HG02642 (cell line): ENCODE measurements around the gene CCR8.
"Not testable (repeated sequence)": the region's sequence is repeated elsewhere in the genome, so short reads cannot be mapped to it uniquely, and the experiment has no call there.

ENCODE experiments used
- ATAC-seq: cut with Tn5 transposase; IDR thresholded peaks from one replicate; pipeline ENCODE4 v1.9.1; 2021; ENCODE audit warnings: mild to moderate bottlenecking; ENCODE audit not compliant: unreplicated experiment, poor library complexity

The CCR8 gene

DNA sequence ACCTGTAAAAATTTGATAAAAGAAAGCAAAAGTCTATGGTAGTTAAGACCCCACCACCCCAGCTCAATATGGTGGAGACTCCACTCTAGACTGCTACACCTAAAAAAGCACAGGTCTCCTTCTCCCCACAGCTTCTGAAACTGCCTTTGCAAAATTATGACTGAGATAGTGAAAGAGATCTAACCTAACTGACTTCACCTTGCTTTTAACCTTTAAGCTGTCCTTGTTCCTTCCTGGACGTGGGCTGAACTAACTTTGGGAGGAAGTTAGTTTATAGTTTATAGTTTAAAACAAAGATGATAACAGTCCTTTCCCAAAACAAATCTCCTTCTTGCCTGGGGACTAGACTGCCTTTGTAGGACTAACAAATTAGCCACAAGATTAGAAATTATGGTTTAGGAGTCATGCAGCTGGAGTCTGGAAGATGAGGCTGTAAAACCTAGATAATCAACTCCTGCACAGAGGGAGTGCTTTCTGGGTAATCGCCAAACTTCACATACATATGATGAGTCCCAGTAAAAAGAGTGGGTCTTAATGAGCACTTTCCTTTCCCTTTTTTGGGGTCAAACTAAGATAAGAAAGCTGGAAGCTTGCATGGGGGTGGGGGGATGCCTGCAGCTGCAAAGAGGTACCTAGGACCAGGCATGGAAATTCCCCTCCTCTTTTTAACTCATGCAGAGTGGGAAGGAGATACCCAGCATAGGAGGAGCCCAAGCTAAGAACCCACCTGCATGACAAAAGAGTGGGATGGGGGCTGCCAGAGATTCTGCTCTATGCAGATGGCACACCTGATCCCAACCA is 17.5 kb downstream of the CCR8 start:
- peak; percentile 79 for ATAC-seq

DNA sequence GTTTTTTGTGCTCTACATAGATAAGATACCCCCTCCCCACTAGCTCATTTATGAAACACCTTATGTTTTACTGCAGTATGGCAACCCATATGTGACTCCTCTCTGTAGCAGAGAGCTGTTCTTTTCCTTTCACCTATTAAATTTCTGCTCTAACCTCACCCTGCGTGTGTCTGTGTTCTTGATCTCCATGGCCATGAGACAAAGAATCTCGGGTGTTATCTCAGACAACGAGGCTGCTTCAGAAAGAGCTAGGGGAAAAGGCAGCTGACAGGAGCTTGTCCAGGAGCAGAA is 18.0 kb downstream of the CCR8 start:
- peak; percentile 6 for ATAC-seq

DNA sequence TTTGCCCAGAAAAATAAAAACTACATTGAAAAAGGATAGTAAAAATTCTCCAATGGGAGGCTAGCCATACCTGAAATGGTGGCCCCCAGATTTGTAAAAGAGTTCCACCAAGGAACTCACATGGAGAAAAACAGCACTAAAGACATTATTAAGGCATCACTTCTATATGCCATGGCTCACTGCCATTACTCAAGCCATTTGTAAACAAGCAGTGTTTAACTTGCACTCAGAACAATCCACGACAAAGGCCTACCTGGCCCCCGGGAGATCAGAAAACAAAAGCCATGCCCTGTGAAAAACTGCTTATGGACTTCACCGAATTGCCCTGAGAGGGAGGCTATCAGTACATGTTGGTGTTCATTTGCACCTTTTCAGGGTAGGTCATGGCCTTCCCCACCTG is 19.6 kb downstream of the CCR8 start:
- no peak for ATAC-seq

DNA sequence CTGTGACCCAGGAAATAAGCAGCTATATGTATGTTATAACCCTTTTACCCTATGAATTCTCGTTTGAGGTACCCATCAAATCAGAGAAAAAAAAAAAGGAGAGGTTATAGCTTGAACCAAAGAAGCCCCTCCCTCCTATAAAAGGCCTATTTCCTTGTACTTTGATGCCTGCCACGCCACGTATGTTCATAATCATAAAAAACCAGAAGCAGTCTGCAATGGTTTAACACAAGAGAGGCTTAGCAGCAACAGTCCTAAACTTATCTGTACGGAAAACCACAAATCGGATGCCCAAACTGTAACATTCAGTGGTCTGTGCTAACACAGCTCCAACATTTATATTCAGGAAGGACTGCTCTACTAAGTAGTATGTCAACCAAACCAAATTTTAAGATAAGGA is 21.2 kb downstream of the CCR8 start:
- ATAC-seq = no peak

DNA sequence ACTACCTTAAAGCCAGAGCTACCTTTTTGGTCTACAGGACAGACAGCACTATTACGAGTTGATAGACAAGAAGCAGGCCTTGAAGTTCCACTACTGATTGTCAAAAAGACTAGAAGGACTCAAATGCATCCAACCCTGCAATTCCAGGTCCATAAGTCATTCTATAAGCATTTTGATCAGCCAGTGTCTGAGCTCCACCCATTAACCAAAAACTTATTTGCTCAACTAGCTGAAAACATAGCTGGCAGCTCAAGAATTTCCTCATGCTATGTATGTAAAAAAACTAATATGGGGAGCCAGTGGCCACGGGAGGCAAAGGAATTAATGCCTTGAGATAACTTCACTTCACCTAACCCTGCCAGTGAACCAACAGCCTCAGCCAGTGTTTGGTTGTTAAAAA is 21.6 kb downstream of the CCR8 start:
- not testable (repeated sequence) for ATAC-seq

DNA sequence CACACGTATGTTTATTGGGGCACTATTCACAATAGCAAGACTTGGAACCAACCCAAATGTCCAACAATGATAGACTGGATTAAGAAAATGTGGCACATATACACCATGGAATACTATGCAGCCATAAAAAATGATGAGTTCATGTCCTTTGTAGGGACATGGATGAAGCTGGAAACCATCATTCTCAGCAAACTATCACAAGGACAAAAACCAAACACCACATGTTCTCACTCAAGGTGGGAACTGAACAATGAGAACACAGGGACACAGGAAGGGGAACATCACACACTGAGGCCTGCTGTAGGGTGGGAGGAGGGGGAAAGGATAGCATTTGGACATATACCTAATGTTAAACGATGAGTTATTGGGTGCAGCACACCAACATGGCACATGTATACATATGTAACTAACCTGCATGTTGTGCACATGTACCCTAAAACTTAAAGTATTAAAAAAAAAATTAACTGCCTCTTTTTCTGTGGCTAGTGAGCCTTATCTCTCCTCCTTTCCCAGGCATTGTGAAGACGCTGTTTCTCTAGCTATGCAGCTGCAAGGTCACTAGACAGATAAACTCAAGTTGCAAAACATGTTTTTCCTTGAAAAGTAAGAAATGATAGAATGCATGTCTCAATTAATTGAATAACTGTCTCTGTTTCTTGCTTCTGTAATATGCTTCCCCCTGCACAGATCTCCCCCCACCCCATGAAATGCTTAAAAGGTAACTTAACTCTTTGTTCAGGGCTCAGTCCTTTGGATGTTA is 23.8 kb downstream of the CCR8 start:
- not testable (repeated sequence) for ATAC-seq

DNA sequence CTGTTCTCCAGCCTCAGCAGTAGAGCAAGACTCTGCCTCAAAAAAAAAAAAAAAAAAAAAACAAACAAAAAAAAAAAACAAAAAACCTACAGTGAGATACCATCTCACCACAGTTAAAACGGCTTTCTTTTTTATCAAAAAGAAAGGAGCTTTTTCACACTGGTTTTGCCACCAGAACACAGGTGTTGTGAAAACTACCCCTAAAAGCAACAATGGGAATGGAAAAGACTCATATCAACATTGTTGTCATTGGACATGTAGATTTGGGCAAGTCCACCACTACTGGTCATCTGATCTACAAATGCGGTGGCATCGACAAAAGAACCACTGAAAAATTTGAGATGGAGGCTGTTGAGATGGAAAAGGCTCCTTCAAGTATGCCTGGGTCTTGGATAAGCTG is 28.8 kb downstream of the CCR8 start:
- no peak for ATAC-seq

DNA sequence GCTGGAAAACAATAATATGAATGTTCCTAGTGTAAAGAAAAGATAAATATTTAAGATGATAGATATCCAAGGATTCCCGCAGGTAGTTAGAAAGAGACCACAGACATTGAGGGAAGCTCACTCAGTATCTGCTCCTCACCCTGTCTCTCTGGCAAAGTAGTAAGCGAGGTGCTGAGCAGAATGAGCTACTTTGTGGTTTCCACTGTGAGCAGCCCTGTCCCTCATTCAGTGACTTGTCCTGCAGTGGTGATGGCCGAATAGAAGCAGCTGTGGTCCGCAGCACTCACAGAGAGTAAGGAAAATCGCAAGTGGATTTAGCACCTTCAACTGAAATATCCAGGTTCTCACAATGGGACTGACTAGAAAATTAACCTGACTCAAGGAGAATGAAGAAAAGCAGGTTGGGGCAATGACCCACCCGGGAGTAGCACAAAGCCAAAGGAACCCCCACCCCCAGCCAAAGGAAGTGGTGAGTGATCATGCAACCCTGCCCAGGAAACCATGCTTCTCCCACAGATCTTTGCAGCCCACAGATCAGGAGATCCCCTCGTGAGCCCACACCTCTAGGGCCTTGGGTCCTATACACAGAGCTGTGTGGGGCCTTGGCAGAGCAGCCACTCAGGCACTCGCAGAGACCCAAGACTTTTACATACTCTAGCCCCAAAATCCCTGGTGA is 31.9 kb downstream of the CCR8 start:
- ATAC-seq = no peak

DNA sequence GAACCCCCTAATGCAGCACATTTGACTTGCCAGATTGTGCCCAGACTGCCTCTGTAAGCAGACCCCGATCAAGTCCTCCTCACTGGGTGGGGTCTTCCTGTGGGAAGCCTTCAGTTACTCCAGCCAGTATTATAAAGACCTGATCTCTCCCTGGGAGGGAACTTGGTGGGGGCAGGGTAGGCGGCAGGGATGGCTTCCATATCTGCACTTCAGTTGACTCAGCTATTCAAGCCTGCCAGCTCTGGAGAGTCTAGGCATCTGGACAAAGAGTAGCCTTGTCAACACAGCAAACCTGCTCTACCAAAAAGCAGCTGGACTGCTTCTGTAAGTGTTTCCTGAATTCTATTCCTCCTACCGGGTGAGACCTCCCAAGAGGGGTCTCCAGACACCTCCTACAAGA is 32.7 kb downstream of the CCR8 start:
- ATAC-seq = no peak

DNA sequence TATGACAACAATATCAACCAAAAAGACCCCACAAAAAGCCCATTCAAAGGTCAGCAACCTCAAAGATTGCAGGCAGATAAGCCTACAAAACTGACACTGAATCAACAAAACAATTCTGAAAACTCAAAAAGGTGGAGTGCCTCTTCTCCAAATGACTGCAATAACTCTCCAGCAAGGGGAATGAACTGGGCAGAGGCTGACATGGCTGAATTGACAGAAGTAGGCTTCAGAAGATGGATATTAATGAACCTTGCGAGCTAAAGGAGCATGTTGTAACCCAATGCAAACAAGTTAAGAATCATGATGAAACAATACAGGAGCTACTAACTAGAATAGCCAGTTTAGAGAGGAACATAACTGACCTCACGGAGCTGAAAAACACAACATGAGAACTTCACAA is 33.3 kb downstream of the CCR8 start:
- ATAC-seq = no peak

DNA sequence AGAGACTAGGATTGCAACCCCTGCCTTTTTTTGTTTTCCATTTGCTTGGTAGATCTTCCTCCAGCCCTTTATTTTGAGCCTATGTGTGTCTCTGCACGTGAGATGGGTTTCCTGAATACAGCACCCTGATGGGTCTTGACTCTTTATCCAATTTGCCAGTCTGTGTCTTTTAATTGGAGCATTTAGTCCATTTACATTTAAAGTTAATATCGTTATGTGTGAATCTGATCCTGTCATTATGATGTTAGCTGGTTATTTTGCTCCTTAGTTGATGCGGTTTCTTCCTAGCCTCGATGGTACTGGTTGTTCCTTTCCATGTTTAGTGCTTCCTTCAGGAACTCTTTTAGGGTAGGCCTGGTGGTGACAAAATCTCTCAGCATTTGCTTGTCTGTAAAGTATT is 40.9 kb downstream of the CCR8 start:
- ATAC-seq = not testable (repeated sequence)

DNA sequence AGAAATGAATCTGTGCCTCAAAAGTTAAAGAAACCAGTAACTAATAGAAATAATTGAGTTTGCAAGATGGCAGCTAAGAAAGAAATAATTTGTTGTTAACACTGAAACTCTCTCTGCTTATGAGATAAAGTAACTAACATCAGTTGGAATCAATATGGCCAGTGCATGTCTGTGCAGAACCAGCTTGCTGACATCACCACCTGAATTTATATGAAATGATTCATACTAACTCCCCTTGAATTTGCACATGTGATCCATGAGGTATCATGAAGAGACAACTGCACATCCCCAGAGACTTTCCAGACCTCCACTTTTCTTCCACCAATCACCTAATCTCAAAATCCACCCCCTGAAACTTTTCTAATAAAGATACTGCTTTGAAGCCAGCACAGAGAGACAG is 43.3 kb downstream of the CCR8 start:
- ATAC-seq = no peak

DNA sequence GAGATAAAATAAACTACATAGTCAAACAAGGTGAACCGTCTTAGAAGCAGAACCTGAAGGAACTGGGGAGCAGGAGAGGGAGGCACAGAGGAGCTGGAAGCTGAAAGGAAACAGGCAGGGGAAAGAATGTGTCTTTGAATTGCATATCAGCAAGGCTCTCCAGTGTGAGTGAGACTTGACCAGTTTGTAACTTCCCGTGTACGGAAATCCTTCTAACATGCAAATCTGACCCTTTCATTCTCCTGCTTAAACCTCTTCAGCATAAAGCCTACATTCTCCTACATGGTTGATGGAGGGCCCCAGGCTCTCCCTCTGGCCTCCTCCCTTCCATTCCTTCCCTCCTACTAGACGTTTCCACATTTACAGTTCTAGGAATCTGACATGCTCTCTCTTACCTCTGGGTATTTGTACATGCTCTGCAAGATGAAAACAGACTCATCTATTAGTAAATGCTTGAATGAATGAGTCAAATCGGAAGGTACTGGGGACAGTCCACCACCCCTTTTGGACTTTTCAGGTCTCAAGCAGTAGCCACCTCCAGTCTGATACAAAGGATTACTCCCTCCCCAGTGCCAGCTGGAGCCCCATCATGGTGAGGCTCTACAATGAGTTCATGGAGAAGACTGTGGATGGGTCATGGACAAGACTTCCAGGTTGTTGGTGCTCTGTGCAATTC is 47.6 kb downstream of the CCR8 start:
- no peak for ATAC-seq

DNA sequence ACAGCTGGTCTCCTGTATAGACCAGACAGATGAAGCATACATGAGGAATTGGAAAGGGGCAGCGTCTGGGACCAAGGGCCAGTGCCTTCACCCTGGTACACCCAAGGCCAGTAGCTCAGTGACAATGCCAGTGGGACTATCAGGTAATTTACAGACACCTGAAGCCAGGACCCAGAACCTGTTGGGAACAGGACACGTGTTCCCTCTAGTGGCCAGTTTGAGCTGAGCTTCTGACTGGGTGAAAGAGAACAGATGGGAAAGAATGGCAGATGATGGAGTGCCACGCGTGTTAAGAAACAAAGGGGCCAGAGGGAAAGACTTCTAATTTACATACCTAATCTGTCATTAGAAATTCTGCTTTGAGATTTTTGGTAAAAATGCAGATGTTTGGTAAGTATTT is 48.6 kb downstream of the CCR8 start:
- ATAC-seq = peak; percentile 74

DNA sequence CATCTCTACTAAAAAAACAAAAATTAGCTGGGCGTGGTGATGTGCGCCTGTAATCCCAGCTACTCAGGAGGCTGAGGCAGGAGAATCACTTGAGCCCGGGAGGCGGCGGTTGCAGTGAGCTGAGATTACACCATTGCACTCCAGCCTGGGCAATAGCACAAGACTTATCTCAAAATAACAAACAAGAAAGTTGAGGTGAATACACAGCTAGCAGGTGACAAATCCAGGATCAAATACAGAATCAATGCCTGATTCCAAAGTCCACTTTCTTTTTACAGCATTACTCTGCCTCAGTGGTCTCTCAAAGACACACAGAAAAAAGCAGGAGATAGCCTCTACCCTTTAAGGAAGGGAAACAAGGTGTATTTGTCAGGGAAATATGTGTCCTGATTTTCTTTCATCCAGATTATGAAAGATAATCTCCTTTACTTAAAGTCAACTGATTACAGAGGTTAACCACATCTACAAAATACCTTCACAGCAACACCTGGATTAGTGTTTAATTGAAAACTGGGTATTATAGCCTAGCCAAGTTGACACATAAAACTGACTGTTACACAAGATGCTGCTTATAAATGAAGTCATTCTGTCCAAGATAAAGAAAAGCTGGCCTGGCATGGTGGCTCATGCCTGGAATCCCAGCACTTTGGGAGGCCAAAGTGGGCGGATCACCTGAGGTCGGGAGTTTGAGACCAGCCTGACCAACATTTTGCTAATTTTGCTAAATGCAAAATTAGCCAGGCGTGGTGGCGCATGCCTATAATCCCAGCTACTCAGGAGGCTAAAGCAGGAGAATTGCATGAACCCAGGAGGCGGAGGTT is 49.7 kb downstream of the CCR8 start:
- ATAC-seq = no peak

DNA sequence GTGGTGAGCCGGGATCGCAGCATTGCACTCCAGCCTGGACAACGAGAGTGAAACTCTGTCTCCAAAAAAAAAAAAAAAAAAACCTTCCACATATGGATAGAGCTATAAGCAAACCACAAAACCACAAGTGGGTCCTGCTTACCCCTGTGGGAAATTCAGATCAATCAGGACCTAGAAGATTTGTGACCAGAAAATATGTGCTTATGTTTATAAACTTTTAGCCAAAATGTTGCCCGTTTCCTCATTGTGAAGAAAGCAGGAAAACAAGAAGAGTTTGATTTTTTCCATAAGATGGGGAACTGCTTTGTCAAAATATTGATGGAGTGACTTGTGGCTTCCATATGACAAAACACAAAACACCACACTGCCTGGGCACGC is 50.3 kb downstream of the CCR8 start:
- no peak for ATAC-seq

DNA sequence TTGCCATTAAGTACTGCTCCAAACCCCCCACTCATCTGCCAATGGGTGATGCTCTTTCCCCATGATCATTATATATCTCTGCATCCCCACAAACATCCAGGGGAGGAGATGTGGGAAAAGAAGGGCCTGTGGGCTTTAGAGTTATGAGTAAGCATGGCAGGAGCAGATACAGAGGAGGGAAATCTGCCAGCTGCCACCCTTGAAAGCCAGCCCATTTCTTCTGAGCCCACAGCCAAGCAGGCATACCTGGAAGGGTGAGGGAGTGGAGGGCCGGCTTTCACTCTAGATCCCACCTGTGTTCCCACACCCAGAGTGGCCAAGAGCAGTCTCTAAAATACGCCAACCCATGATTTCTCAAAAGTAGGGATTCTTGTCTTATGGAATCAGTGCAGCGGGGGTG is 51.9 kb downstream of the CCR8 start:
- ATAC-seq = no peak
